ENCODE measurements around the gene APC2. TPM values are rescaled to one million over a fixed set of nuclear protein-coding genes. Genes with fewer than 3 reads are reported as not detected.

Gene APC2
- total RNA-seq, 1 experiment from 2014 or later, result 1.6 TPM

GRCh38 chr19:1424192-1424955 is 25.5 kb upstream of the APC2 start:
- H3K4me3 ChIP-seq, result no peak overlapping the region
- H3K9me3 ChIP-seq (ENCODE audit: insufficient read depth, low read depth), result no peaks in the 10 kb centered on the region
- CTCF ChIA-PET, result no interaction called here
- BruUV-seq (replicated peaks), result no TSS peak
- H4K20me1 ChIP-seq (ENCODE audit: insufficient read depth), result no peaks in the 10 kb centered on the region; the same call in none of the 2 replicates
- POLR2A ChIA-PET (ENCODE audit: unreplicated experiment), result no interaction called here
- no peaks in the 10 kb centered on the region for H3K36me3 ChIP-seq (ENCODE audit: low read depth)
- H3K4me1 ChIP-seq (replicated peaks; ENCODE audit: insufficient read depth), result no peaks in the 10 kb centered on the region
- H3K79me2 ChIP-seq (ENCODE audit: low read depth), result peaks cover under 1% of the 10 kb centered on the region; the same call in 1 of the 2 replicates
- no peak overlapping the region for H2AFZ ChIP-seq
- intact Hi-C loops (cut with micrococcal nuclease; ENCODE audit: unreplicated experiment), result no loop called here
- no peaks in the 10 kb centered on the region for H3K9me2 ChIP-seq (ENCODE audit: insufficient read depth)
- no peak for DNase-seq
- no peaks in the 10 kb centered on the region for H3K27me3 ChIP-seq (ENCODE audit: insufficient read depth, low read depth)
- H3F3A ChIP-seq (ENCODE audit: insufficient read depth, low read depth), result peaks cover 4% of the 10 kb centered on the region; the same call in 1 of the 2 replicates
- H3K27ac ChIP-seq, result no peak overlapping the region
- TF ChIP-seq EZH2 (IDR thresholded peaks at IDR 0.05; ENCODE audit: low read depth) (no peak), CTCF (conservative IDR thresholded peaks at IDR 0.05) (no peak)
- H3K4me2 ChIP-seq, result no peak overlapping the region

GRCh38 chr19:1425102-1425837 is 24.7 kb upstream of the APC2 start:
- DNase-seq, result no peak
- Histone ChIP-seq H3K79me2 (ENCODE audit: low read depth) (no peaks in the 10 kb centered on the region; the same call in 1 of the 2 replicates), H3K9me3 (ENCODE audit: insufficient read depth, low read depth) (no peaks in the 10 kb centered on the region), H3K4me1 (replicated peaks; ENCODE audit: insufficient read depth) (no peaks in the 10 kb centered on the region), H3F3A (ENCODE audit: insufficient read depth, low read depth) (peaks cover 4% of the 10 kb centered on the region; the same call in 1 of the 2 replicates), H3K9me2 (ENCODE audit: insufficient read depth) (no peaks in the 10 kb centered on the region), H3K4me3 (no peak overlapping the region), H3K4me2 (no peak overlapping the region), H4K20me1 (ENCODE audit: insufficient read depth) (no peaks in the 10 kb centered on the region; the same call in none of the 2 replicates), H3K36me3 (ENCODE audit: low read depth) (no peaks in the 10 kb centered on the region), H2AFZ (no peak overlapping the region), H3K27ac (no peak overlapping the region), H3K27me3 (ENCODE audit: insufficient read depth, low read depth) (no peaks in the 10 kb centered on the region)
- TF ChIP-seq EZH2 (IDR thresholded peaks at IDR 0.05; ENCODE audit: low read depth), result no peak
- no peak for TF ChIP-seq CTCF (conservative IDR thresholded peaks at IDR 0.05)
- intact Hi-C loops (cut with micrococcal nuclease; ENCODE audit: unreplicated experiment), result no loop called here
- ChIA-PET POLR2A (ENCODE audit: unreplicated experiment) (no interaction called here), CTCF (no interaction called here)
- no TSS peak for BruUV-seq (replicated peaks)

- ChIA-PET CTCF (no interaction called here), POLR2A (ENCODE audit: unreplicated experiment) (interaction anchor here (0.6 kb wide), 1 partner anchor 9 kb away, joined by 18 read pairs; no protein-coding TSS in a partner anchor)
- BruUV-seq (replicated peaks), result no TSS peak
- Histone ChIP-seq H3K4me3 (no peak overlapping the region), H3K79me2 (ENCODE audit: low read depth) (no peaks in the 10 kb centered on the region), H3K9me2 (ENCODE audit: insufficient read depth) (no peaks in the 10 kb centered on the region), H3K36me3 (ENCODE audit: low read depth) (no peaks in the 10 kb centered on the region), H3K27ac (no peak overlapping the region), H2AFZ (no peak overlapping the region), H3K4me1 (replicated peaks; ENCODE audit: insufficient read depth) (no peaks in the 10 kb centered on the region), H3K4me2 (no peak overlapping the region), H3K9me3 (ENCODE audit: insufficient read depth, low read depth) (no peaks in the 10 kb centered on the region), H3F3A (ENCODE audit: insufficient read depth, low read depth) (peaks cover 4% of the 10 kb centered on the region; the same call in 1 of the 2 replicates), H4K20me1 (ENCODE audit: insufficient read depth) (no peaks in the 10 kb centered on the region; the same call in none of the 2 replicates), H3K27me3 (ENCODE audit: insufficient read depth, low read depth) (no peaks in the 10 kb centered on the region)
- intact Hi-C loops (cut with micrococcal nuclease; ENCODE audit: unreplicated experiment), result no loop called here
- DNase-seq, result no peak
- no peak for TF ChIP-seq EZH2 (IDR thresholded peaks at IDR 0.05; ENCODE audit: low read depth)
- TF ChIP-seq CTCF (conservative IDR thresholded peaks at IDR 0.05), result no peak
These were observed 24.0 kb upstream of the APC2 start for GRCh38 chr19:1425902-1426301.

Measured in PC-9 (cell line).